ENCODE results near the gene PPP1R1B.

- TF ChIP-seq CTCF (IDR thresholded peaks at IDR 0.05) (no peak), POLR2A (IDR thresholded peaks at IDR 0.05) (no peak)
These were observed 40.7 kb downstream of the PPP1R1B start for GRCh38 chr17:39667262-39667944.

Data from testis (tissue), 2 donors.